OCI-LY3 (cell line): ENCODE measurements around the gene SULT1A4.
"Not testable (repeated sequence)": the region's sequence is repeated elsewhere in the genome, so short reads cannot be mapped to it uniquely, and the experiment has no call there.

ENCODE experiments used
- H2AFZ ChIP-seq: fragments of 200-600, 300-600 bp; shearing (Covaris generic); 2 replicates; pipeline ENCODE4 v1.6.0; 2014; ENCODE audit warnings: antibody characterized with exemption, low read depth, low read length
- H3K27ac ChIP-seq: fragments of 200-600, 300-600 bp; sonication (generic); 2 replicates; pipeline ENCODE4 v1.5.1; 2014; ENCODE audit warnings: mild to moderate bottlenecking, low read length, moderate library complexity, mixed read lengths
- H3K27me3 ChIP-seq: fragments of 200-600, 300-600 bp; sonication (generic); 2 replicates; pipeline ENCODE4 v1.6.1; 2014; ENCODE audit warnings: low read depth, low read length, mixed read lengths
- H3K36me3 ChIP-seq: fragments of 200-600, 300-600 bp; sonication (generic); replicated peaks from 2 replicates; pipeline ENCODE3; 2014; ENCODE audit warnings: low read depth, low read length, mixed read lengths
- H3K4me1 ChIP-seq: fragments of 300-600, 200-600 bp; sonication (generic); 2 replicates; pipeline ENCODE4 v1.6.1; 2014; ENCODE audit warnings: low read length, mixed read lengths
- H3K4me2 ChIP-seq: fragments of 200-600, 300-600 bp; sonication (generic); 2 replicates; pipeline ENCODE4 v1.6.1; 2014; ENCODE audit warnings: low read length, mixed read lengths
- H3K4me3 ChIP-seq: fragments of 300-600, 200-600 bp; sonication (generic); 2 replicates; pipeline ENCODE4 v1.5.1; 2014; ENCODE audit warnings: antibody characterized with exemption, mild to moderate bottlenecking, low read length, moderate library complexity
- H3K79me2 ChIP-seq: fragments of 300-600, 200-600 bp; shearing (Covaris generic); 2 replicates; pipeline ENCODE4 v1.6.1; 2014; ENCODE audit warnings: mild to moderate bottlenecking, low read length, mixed read lengths
- H3K9ac ChIP-seq: fragments of 300-600, 200-600 bp; shearing (Covaris generic); 2 replicates; pipeline ENCODE4 v1.6.0; 2014; ENCODE audit warnings: mild to moderate bottlenecking, low read length, moderate library complexity
- H3K9me3 ChIP-seq: fragments of 200-600, 300-600 bp; shearing (Covaris generic); 2 replicates; pipeline ENCODE4 v1.6.1; 2014; ENCODE audit warnings: low read length, mixed read lengths; ENCODE audit not compliant: insufficient read depth
- H4K20me1 ChIP-seq: fragments of 200-600, 300-600 bp; sonication (generic); 2 replicates; pipeline ENCODE4 v1.6.1; 2016; ENCODE audit warnings: low read length, mixed read lengths; ENCODE audit not compliant: insufficient read depth

SULT1A4 gene

GRCh38 chr16:29466904-29467303 is 7.2 kb downstream of the SULT1A4 start:
- not testable (repeated sequence) for H4K20me1 ChIP-seq, H3K27ac ChIP-seq

GRCh38 chr16:29467654-29468366 is 8.1 kb downstream of the SULT1A4 start:
- not testable (repeated sequence) for H3K4me2 ChIP-seq, H3K27ac ChIP-seq

More at GRCh38 chr16:29466904-29467303, 7.2 kb downstream of the SULT1A4 start:
- not testable (repeated sequence) for H3K9me3 ChIP-seq, H3K4me3 ChIP-seq, H2AFZ ChIP-seq, H3K27me3 ChIP-seq, H3K4me1 ChIP-seq, H3K9ac ChIP-seq, H3K4me2 ChIP-seq, H3K36me3 ChIP-seq, H3K79me2 ChIP-seq

GRCh38 chr16:29469660-29470059 is 9.9 kb downstream of the SULT1A4 start:
- H3K27me3 ChIP-seq, H3K36me3 ChIP-seq, H2AFZ ChIP-seq, H3K4me1 ChIP-seq, H3K79me2 ChIP-seq, H3K4me2 ChIP-seq, H3K4me3 ChIP-seq, H3K9me3 ChIP-seq, H3K9ac ChIP-seq, H3K27ac ChIP-seq, H4K20me1 ChIP-seq: not testable (repeated sequence)

More at GRCh38 chr16:29467654-29468366, 8.1 kb downstream of the SULT1A4 start:
- not testable (repeated sequence) for H4K20me1 ChIP-seq, H3K9me3 ChIP-seq, H3K9ac ChIP-seq, H3K4me1 ChIP-seq, H3K36me3 ChIP-seq, H2AFZ ChIP-seq, H3K4me3 ChIP-seq, H3K27me3 ChIP-seq, H3K79me2 ChIP-seq

- not testable (repeated sequence) for H4K20me1 ChIP-seq, H3K79me2 ChIP-seq, H3K4me1 ChIP-seq, H3K27me3 ChIP-seq, H3K4me2 ChIP-seq, H3K9ac ChIP-seq, H3K4me3 ChIP-seq, H3K36me3 ChIP-seq, H3K9me3 ChIP-seq, H3K27ac ChIP-seq, H2AFZ ChIP-seq
Measured at GRCh38 chr16:29472065-29472464, 12.4 kb downstream of the SULT1A4 start.

GRCh38 chr16:29482276-29482675 is 22.6 kb downstream of the SULT1A4 start:
- not testable (repeated sequence) for H3K9me3 ChIP-seq, H3K27ac ChIP-seq, H3K9ac ChIP-seq, H3K4me3 ChIP-seq, H3K4me1 ChIP-seq, H3K27me3 ChIP-seq, H2AFZ ChIP-seq, H4K20me1 ChIP-seq, H3K79me2 ChIP-seq, H3K36me3 ChIP-seq, H3K4me2 ChIP-seq

- H3K9me3 ChIP-seq, H3K4me1 ChIP-seq: not testable (repeated sequence)
Measured at GRCh38 chr16:29506308-29506707, 46.6 kb downstream of the SULT1A4 start, which contains the start of gene NPIPB12. TSS of gene NPIPB12 (minus strand) at chr16:29506408.

More at GRCh38 chr16:29506308-29506707, 46.6 kb downstream of the SULT1A4 start, which contains the start of gene NPIPB12:
- H4K20me1 ChIP-seq, H3K4me3 ChIP-seq, H3K79me2 ChIP-seq, H2AFZ ChIP-seq, H3K36me3 ChIP-seq, H3K27me3 ChIP-seq, H3K27ac ChIP-seq, H3K9ac ChIP-seq, H3K4me2 ChIP-seq: not testable (repeated sequence)
